PC-9 (cell line): Measurements from ENCODE around the gene KRT4. TPM values are rescaled to one million over a fixed set of nuclear protein-coding genes. Genes with fewer than 3 reads are reported as not detected.

ENCODE experiments used
- BruUV-seq: library from RNA; stranded (reverse); fragments of 400-500 nt; replicated peaks from 2 replicates; lab custom pipeline; 2021; lab: Mats Ljungman, UMichigan
- CTCF ChIA-PET: fragments of 300-600 bp; sonication (Branson Sonifier 250); formaldehyde crosslinking; loops from one replicate; lab custom pipeline; 2022; ENCODE audit warnings: antibody characterized with exemption; lab: Charles Lee
- POLR2A ChIA-PET: fragments of 300-600 bp; sonication (Branson Sonifier 250); formaldehyde crosslinking; loops from one replicate; lab custom pipeline; 2022; ENCODE audit warnings: antibody characterized with exemption; ENCODE audit not compliant: unreplicated experiment; lab: Charles Lee
- DNase-seq, 2 experiments: peaks; one replicate each; pipeline versions ENCODE4 v3.0.0 to v3.0.0-alpha.2; 2015 to 2022; ENCODE audit warnings: mixed read lengths in 1 of 2
- H2AFZ ChIP-seq: fragments of 200-600 bp; sonication (generic); 2 replicates; pipeline ENCODE4 v1.8.1; 2017; ENCODE audit warnings: antibody characterized with exemption
- H3F3A ChIP-seq: fragments of 200-600 bp; sonication (generic); 2 replicates; pipeline ENCODE4 v1.8.1; 2017; ENCODE audit warnings: antibody characterized with exemption, mild to moderate bottlenecking, low read depth; ENCODE audit not compliant: insufficient read depth
- H3K27ac ChIP-seq: fragments of 200-600 bp; sonication (generic); 2 replicates; pipeline ENCODE4 v1.6.1; 2016; ENCODE audit warnings: mixed run types
- H3K27me3 ChIP-seq: fragments of 200-600 bp; sonication (generic); 2 replicates; pipeline ENCODE4 v1.6.1; 2016; ENCODE audit warnings: low read depth, mixed run types; ENCODE audit not compliant: insufficient read depth
- H3K36me3 ChIP-seq: fragments of 200-600 bp; sonication (generic); 2 replicates; pipeline ENCODE4 v1.6.1; 2016; ENCODE audit warnings: low read depth, mixed run types
- H3K4me1 ChIP-seq: fragments of 200-600 bp; sonication (generic); replicated peaks from 2 replicates; pipeline ENCODE4 v1.6.1; 2016; ENCODE audit warnings: mixed run types; ENCODE audit not compliant: insufficient read depth
- H3K4me2 ChIP-seq: fragments of 200-600 bp; sonication (generic); 2 replicates; pipeline ENCODE4 v1.6.1; 2017; ENCODE audit warnings: mixed run types
- H3K4me3 ChIP-seq: fragments of 200-600 bp; sonication (generic); 2 replicates; pipeline ENCODE4 v1.6.1; 2016; ENCODE audit warnings: mixed run types
- H3K79me2 ChIP-seq: fragments of 200-600 bp; sonication (generic); 2 replicates; pipeline ENCODE4 v1.6.1; 2017; ENCODE audit warnings: low read depth, mixed run types
- H3K9me2 ChIP-seq: fragments of 200-600 bp; sonication (generic); 2 replicates; pipeline ENCODE4 v1.8.1; 2017; ENCODE audit warnings: mild to moderate bottlenecking; ENCODE audit not compliant: insufficient read depth
- H3K9me3 ChIP-seq: fragments of 200-600 bp; sonication (generic); 2 replicates; pipeline ENCODE4 v1.8.1; 2016; ENCODE audit warnings: low read depth; ENCODE audit not compliant: insufficient read depth
- H4K20me1 ChIP-seq: fragments of 200-600 bp; sonication (generic); 2 replicates; pipeline ENCODE4 v1.8.1; 2017; ENCODE audit not compliant: insufficient read depth
- EZH2 ChIP-seq: fragments of 200-600 bp; sonication (generic); IDR thresholded peaks from 2 replicates; pipeline ENCODE4 v1.8.0; 2017; ENCODE audit warnings: antibody characterized with exemption, low read depth
- intact Hi-C: fragments of 100-400 bp; cut with micrococcal nuclease; formaldehyde crosslinking; loops from one replicate; pipeline ENCODE4 v1.10.0; 2022; ENCODE audit not compliant: unreplicated experiment
- total RNA-seq: library from RNA; stranded (reverse); gene quantifications from 2 replicates; pipeline ENCODE4 v1.2.3, GENCODE V29; 2021
- TF ChIP-seq, protein P1 (sequence below): fragments of 200-600 bp; sonication (generic); conservative IDR thresholded peaks from 2 replicates; pipeline ENCODE4 v1.6.1; 2017; ENCODE audit warnings: mixed run types, antibody characterized with exemption, mild to moderate bottlenecking, moderate library complexity

The KRT4 gene
- total RNA-seq, 1 experiment from 2014 or later = 3.0 TPM

DNA sequence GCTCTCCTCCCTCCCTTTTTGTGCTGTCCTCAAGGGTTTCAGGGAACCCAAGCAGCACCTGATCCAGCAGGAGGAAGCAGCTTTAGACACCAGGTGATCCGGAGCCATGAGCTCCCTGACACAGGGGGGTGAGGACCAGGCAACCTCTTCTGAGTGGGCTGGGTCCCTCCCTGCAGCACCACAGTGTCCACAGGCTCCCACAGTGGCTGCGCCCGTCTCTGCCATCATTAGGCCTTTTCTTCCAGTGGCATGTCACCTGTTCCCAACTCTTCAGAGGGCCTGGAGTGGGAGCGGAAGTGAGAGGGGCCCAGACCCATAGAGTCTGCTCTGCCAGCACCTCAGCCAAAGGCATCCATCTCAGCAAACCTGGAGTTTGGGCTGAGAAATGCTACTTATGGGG is 36.4 kb downstream of the KRT4 start:
- H3K27ac ChIP-seq = no peak overlapping the region
- H3K9me2 ChIP-seq = no peaks in the 10 kb centered on the region
- no peaks in the 10 kb centered on the region for H4K20me1 ChIP-seq
- intact Hi-C loops = no loop called here
- CTCF ChIA-PET = interaction anchor here (0.9 kb wide), 1 partner anchor 84 kb away, joined by 3 read pairs; no protein-coding TSS in a partner anchor
- H3K9me3 ChIP-seq = no peaks in the 10 kb centered on the region
- H3K4me2 ChIP-seq = no peak overlapping the region
- no peaks in the 10 kb centered on the region for H3F3A ChIP-seq
- POLR2A ChIA-PET = no interaction called here
- H3K36me3 ChIP-seq = no peaks in the 10 kb centered on the region
- BruUV-seq = no TSS peak
- no peak overlapping the region for H3K4me3 ChIP-seq
- no peak for TF ChIP-seq EZH2
- TF ChIP-seq, protein P1, sequence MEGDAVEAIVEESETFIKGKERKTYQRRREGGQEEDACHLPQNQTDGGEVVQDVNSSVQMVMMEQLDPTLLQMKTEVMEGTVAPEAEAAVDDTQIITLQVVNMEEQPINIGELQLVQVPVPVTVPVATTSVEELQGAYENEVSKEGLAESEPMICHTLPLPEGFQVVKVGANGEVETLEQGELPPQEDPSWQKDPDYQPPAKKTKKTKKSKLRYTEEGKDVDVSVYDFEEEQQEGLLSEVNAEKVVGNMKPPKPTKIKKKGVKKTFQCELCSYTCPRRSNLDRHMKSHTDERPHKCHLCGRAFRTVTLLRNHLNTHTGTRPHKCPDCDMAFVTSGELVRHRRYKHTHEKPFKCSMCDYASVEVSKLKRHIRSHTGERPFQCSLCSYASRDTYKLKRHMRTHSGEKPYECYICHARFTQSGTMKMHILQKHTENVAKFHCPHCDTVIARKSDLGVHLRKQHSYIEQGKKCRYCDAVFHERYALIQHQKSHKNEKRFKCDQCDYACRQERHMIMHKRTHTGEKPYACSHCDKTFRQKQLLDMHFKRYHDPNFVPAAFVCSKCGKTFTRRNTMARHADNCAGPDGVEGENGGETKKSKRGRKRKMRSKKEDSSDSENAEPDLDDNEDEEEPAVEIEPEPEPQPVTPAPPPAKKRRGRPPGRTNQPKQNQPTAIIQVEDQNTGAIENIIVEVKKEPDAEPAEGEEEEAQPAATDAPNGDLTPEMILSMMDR = no peak
- H2AFZ ChIP-seq = no peak overlapping the region
- no peak for DNase-seq
- no peaks in the 10 kb centered on the region for H3K4me1 ChIP-seq
- H3K27me3 ChIP-seq = no peaks in the 10 kb centered on the region; the same call in 1 of the 2 replicates
- H3K79me2 ChIP-seq = no peaks in the 10 kb centered on the region

DNA sequence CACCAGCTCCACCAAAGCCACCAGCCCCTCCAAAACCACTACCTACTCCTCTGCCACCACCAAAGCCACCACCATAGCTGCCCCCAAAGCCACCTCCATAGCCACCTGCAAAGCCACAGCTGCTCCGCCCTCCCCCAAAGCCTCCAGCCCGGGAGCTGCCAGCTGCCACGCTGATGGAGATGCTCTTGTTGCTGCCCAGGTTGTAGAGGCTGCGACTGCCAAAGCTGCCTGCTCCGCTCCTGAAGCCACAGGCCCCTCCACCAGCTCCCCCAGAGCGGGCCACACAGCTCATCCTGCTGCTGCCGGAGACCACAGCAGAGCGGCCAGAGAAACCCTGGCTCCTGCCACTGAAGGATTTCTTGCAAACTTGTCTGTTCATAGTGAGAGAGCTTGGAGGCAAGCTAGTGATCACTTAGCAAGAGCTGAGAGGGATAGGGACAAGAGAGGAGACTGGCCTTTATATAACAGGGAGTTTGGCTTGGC is 37.0 kb downstream of the KRT4 start, which contains the start of gene KRT76:
Gene KRT76 (minus strand): TSS at position 433 of the 483 bp plus-strand sequence. CDS start 54 bp downstream, at position 379.
- H4K20me1 ChIP-seq = no peaks in the 10 kb centered on the region
- H3K9me2 ChIP-seq = no peaks in the 10 kb centered on the region
- H3K4me3 ChIP-seq = no peak within 1 kb of the TSS
- BruUV-seq = no TSS peak
- no peaks in the 10 kb centered on the region for H3K36me3 ChIP-seq
- no peak within 1 kb of the TSS for H3K27ac ChIP-seq
- TF ChIP-seq EZH2 = no peak
- TF ChIP-seq, protein P1 = no peak
- H3K27me3 ChIP-seq = no peaks in the 10 kb centered on the region; the same call in 1 of the 2 replicates
- no peaks in the 10 kb centered on the region for H3F3A ChIP-seq
- ChIA-PET CTCF (interaction anchor here (0.9 kb wide), 1 partner anchor 85 kb away, joined by 3 read pairs; no protein-coding TSS in a partner anchor), POLR2A (no interaction called here)
- no peak within 1 kb of the TSS for H2AFZ ChIP-seq
- H3K4me2 ChIP-seq = no peak within 1 kb of the TSS
- H3K9me3 ChIP-seq = no peaks in the 10 kb centered on the region
- intact Hi-C loops = no loop called here
- DNase-seq = no peak
- H3K4me1 ChIP-seq = no peaks in the 10 kb centered on the region
- H3K79me2 ChIP-seq = no peaks in the 10 kb centered on the region

DNA sequence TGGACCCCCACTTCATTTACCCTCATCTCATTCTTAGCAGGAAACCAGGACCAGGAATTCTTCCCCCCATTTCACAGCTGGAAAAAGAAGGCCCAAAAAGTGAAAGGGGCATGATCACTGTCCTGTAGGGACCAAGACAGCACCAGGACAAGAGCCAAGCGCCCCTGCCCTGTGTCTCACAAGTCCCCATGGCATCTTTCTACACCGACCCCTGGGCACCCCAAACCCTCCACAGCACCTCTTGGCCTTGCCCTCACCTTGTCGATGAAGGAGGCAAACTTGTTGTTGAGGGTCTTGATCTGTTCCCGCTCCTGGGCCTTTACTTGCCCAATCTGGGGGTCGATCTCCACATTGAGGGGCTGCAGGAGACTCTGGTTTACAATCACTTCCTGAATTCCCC is 37.5 kb downstream of the KRT4 start:
- no peak overlapping the region for H2AFZ ChIP-seq
- no peaks in the 10 kb centered on the region for H3K9me2 ChIP-seq
- no peak for TF ChIP-seq EZH2
- TF ChIP-seq, protein P1 = no peak
- BruUV-seq = no TSS peak
- intact Hi-C loops = no loop called here
- no peaks in the 10 kb centered on the region for H3K9me3 ChIP-seq
- H3K4me1 ChIP-seq = no peaks in the 10 kb centered on the region
- no peaks in the 10 kb centered on the region for H3F3A ChIP-seq
- POLR2A ChIA-PET = interaction anchor here (0.6 kb wide), 1 partner anchor 1112 kb away, joined by 5 read pairs; no protein-coding TSS in a partner anchor
- no peak overlapping the region for H3K4me2 ChIP-seq
- no peak overlapping the region for H3K4me3 ChIP-seq
- no peaks in the 10 kb centered on the region for H3K36me3 ChIP-seq
- CTCF ChIA-PET = no interaction called here
- no peaks in the 10 kb centered on the region for H4K20me1 ChIP-seq
- H3K79me2 ChIP-seq = no peaks in the 10 kb centered on the region
- H3K27me3 ChIP-seq = no peaks in the 10 kb centered on the region; the same call in 1 of the 2 replicates
- no peak overlapping the region for H3K27ac ChIP-seq
- DNase-seq = no peak
